Esophagus muscularis mucosa (tissue), 4 donors: ENCODE data around the gene IKZF2.

Experiments used
- CTCF ChIP-seq, 3 experiments: fragments of 200-600 bp in 2 of 3; fragments of 450-650 bp in 1 of 3; sonication (generic) in 2 of 3; IDR thresholded peaks; one replicate each; pipeline ENCODE4 v1.5.1; 2017 to 2019; ENCODE audit warnings: antibody characterized with exemption in 3 of 3, mild to moderate bottlenecking in 2 of 3, moderate library complexity in 1 of 3
- EP300 ChIP-seq: sonication (generic); formaldehyde crosslinking; IDR thresholded peaks from one replicate; pipeline ENCODE4 v1.6.1; 2017; ENCODE audit warnings: antibody characterized with exemption
- POLR2A ChIP-seq: fragments of 450-650 bp; IDR thresholded peaks from one replicate; pipeline ENCODE4 v1.6.1; 2017; ENCODE audit warnings: antibody characterized with exemption, moderate library complexity, mild to moderate bottlenecking, low read depth
- POLR2AphosphoS5 ChIP-seq, 2 donors: sonication (generic); formaldehyde crosslinking; IDR thresholded peaks; one replicate each; pipeline ENCODE4 v1.6.1; 2017; ENCODE audit warnings: antibody characterized with exemption in 2 of 2

DNA sequence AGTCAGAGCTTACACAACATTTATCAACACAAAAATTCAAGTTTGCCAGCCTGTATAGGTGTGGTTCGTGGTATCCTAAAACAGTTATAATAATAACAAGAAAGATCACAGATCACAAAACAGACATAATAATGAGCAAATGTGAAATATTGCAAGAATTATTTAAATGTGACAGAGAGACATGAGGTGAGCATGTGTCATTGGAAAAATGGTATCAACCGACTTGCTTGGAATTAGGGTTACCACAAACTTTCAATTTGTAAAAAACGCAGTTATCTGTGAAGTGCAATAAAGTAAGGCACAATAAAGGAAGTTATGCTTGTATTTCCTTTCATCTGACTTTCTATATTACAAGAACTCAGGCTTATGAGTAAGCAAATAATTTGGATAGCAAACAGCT lies 116.8 kb downstream of the IKZF2 start:
- TF ChIP-seq CTCF (IDR thresholded peaks at IDR 0.05) (no peak), POLR2AphosphoS5 (IDR thresholded peaks at IDR 0.05) (no peak), POLR2A (no peak), EP300 (no peak)
